NOMO-1 treated with dmso at 0.1 percent for 144 hours (cell line): ENCODE results near the gene MYOF.
"Not testable (repeated sequence)": the region's sequence is repeated elsewhere in the genome, so short reads cannot be mapped to it uniquely, and the experiment has no call there.

Experiments
- DNase-seq: peaks from one replicate; lab custom pipeline; 2025; ENCODE audit not compliant: unreplicated experiment; lab: John Stamatoyannopoulos, UW

The MYOF gene

DNA sequence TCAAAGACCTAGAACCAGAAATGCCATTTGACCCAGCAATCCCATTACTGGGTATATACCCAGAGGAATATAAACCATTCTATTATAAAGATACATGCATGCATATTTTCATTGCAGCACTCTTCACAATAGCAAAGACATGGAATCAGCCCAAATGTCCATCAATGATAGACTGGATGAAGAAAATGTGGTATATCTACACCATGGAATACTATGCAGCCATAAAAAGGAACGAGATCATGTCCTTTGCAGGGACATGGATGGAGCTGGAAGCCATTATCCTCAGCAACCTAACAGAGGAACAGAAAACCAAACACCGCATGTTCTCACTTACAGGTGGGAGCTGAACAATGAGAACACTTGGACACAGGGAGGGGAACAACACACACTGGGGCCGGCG is 123.7 kb downstream of the MYOF start:
- not testable (repeated sequence) for DNase-seq

DNA sequence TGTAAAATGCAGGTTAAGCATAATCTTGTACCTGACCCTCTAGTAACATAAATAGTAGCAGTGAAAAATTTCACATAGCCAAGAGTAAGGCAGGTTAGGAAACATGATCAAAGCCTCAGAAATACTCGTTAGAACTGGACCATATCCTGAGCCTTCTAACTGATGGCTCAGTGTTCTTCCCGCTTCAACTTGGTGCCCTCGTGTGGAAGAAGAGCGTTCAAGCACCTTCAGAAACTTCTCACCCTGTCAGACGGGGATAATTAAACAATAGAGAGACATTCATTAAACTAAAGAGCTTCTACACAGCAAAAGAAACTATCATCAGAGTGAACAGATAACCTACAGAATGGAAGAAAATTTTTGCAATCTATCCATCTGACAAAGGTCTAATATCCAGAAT is 124.5 kb downstream of the MYOF start:
- no peak for DNase-seq

- DNase-seq, result no peak
Measured at GRCh38 chr10:93356516-93356915, 125.6 kb downstream of the MYOF start.

GRCh38 chr10:93352638-93353383 is 129.3 kb downstream of the MYOF start:
- DNase-seq, result no peak

GRCh38 chr10:93346694-93347093 is 135.4 kb downstream of the MYOF start:
- no peak for DNase-seq

- DNase-seq, result no peak
Measured at GRCh38 chr10:93346108-93346507, 136.0 kb downstream of the MYOF start.

DNA sequence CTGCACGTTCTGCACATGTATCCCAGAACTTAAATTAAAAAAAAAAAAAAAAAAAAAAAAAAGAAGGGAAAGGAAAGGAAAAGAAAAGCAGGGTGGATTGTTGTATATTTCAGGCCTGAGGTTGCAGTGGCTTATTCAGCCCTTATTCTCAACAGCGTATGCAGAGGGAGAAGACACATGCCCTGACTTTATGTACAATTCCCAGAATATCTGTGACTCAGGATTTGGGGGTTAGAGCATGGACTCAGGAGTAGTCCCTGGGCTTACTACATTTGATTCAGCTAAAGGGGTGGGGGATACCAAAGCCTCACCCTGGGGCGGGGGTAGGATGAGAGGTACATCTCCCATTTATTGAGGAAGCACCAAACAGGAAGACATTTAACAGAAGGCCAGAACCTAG is 137.4 kb downstream of the MYOF start:
- no peak for DNase-seq

DNA sequence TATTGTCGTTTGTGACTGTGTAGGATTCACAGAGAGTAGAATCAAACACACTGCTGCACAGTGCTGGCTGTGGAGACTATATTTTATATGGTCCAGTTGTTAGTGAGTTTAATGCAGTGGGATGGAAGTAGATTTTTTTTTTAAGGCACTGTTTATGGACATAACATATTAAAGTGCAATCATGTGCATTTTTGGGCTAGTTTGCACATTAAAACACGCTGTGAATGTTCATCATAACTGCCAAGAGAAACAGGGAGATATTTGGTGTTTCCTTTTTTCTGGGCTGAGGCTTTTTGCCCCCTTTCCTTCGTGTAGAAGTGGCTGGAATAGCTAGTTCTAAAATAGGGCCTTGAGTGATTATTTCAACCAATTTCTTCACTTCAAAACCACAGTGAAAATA is 139.2 kb downstream of the MYOF start:
- no peak for DNase-seq

GRCh38 chr10:93342366-93342765 is 139.8 kb downstream of the MYOF start:
- DNase-seq, result no peak

DNA sequence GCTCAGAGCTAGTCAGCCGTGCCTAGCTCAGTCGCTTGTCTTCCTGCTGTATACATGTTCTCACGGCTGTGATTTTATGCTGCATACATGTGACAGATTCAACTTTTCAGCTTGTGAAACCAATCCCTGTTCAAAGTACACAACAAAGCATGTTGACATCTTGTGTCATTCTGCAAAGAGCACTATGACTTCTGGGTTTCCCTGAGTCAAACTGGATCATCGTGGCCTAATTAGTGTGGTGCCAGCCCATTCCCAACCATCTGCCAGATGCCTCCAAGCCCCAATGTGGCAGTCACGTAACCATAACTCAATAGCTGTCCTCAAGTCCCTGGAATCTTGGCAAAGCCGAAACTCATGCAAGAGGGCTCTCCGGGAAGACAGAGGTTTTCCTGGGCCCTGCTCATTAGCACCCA is 144.8 kb downstream of the MYOF start:
- no peak for DNase-seq

- no peak for DNase-seq
Measured at GRCh38 chr10:93336678-93337077, 145.5 kb downstream of the MYOF start.

GRCh38 chr10:93336110-93336509 is 146.0 kb downstream of the MYOF start:
- DNase-seq, result no peak

- no peak for DNase-seq
Measured at GRCh38 chr10:93334901-93335327, 147.2 kb downstream of the MYOF start.

GRCh38 chr10:93334181-93334580 is 148.0 kb downstream of the MYOF start:
- no peak for DNase-seq

- no peak for DNase-seq
Measured at GRCh38 chr10:93333278-93333978, 148.7 kb downstream of the MYOF start.

DNA sequence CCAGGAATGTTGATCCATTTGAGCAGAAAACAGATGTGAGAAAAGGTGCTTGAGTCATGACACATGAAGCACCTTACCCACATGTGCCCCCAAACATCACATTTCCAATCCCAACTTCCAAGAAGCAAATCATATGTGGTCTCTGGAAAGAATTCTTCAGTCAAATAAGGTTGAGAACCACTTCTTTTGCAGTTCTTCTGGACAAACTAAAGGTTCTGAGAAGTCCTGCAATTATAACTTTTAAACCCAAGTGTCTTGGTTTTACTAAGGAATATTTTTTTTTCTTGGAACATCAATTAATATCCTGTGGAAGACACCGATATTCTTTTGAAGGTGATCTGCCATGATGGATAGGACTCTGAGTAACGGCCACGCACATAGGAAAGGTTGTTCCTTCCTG is 151.3 kb downstream of the MYOF start:
- DNase-seq, result no peak

DNA sequence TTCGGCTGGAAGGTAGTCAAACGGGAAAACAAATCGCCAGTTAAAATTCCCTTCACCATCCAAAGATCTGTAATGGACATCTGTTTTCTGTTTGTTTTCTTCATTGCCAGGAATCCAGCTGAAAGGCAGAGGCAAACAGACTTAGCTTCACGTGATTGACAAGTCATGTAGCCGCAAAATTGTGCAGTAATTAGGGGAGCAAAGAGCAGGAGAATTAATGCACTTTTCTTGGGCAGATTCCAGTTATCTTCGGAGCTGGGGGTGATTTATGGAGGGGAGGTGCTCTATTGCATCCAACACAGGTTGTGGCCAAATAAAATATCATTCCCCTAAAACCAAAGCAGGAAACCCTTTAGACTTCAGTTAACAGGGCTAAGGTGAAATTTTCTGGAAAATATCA is 162.2 kb downstream of the MYOF start:
- DNase-seq, result no peak

DNA sequence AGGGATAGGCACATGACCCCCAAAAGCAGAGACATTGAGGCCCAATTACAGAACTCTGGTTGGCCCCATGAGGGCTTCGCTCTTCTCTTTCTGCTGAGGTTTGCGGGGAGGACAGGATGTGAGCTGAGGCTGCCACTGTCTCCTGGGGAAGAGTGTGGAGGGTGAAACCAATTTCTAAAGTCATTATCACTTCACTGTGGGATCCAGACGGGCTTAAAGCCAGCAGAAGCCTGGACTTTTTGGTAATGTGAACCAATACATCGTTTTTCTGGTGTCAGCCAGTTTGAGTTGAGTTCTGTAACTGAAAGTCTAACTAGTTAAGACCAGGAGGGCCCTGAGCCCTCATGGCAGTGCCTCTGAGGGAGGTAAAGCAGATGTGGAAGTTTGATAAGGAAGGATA is 163.0 kb downstream of the MYOF start:
- no peak for DNase-seq

DNA sequence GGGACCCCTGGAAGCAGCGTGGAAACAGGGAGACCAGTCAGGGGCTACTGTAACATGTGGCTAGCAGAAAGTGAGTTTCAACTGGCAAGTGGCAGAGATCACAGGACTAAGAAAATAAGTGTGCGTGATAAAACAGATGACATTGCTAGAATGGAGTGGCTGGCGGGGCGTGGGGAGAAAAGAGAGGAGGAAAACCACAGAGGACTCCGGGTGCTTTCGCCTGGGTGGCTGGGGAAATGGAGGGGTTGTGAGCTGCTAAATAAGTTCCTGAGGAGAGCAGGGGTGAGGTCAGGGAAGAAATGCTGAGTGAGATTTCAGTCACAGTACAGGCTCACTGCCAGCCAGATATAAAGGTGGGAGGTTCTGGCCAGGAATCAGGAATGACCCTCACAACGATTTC is 166.9 kb downstream of the MYOF start:
- DNase-seq, result no peak

DNA sequence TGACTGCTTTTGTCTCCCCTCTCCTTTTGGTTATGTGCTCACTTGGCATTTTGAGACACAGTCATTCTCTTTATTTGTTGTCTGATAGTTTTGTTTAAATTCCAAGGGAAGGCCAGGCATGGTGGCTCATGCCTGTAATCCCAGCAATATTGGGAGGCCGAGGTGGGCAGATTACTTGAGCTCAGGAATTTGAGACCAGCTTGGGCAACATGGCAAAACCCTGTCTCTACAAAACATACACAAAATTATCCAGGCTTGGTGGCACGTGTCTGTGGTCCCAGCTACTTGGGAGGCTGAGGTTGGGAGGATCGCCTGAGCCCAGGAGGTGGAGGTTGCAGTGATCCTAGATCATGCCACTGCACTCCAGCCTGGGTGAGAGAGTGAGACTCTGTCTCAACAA is 167.5 kb downstream of the MYOF start:
- DNase-seq, result not testable (repeated sequence)

GRCh38 chr10:93313798-93314197 is 168.3 kb downstream of the MYOF start:
- no peak for DNase-seq

GRCh38 chr10:93309062-93309461 is 173.1 kb downstream of the MYOF start:
- no peak for DNase-seq

DNA sequence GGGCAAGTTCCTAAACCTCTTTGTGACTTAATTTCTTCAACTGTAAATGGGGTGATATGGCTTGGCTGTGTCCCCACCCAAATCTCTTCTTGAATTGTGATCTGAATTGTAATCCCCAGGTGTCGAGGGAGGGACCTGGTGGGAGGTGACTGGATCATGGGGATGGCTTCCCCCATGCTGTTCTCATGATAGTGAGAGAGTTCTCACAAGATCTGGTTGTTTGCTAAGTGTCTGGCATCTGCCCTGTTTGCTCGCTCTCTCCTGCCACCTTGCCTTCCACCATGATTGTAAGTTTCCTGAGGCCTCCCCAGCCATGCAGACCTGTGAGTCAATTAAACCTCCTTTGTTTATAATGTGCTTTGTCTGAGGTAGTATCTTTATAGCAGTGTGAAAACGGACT is 177.0 kb downstream of the MYOF start:
- DNase-seq, result no peak
